Measurements from ENCODE around the gene SCN8A. TPM values are rescaled to one million over a fixed set of nuclear protein-coding genes. Genes with fewer than 3 reads are reported as not detected.

SCN8A gene
- total and polyA plus RNA-seq, 2 donors from 2014 or later: 0.34 to 1.4 TPM

DNA sequence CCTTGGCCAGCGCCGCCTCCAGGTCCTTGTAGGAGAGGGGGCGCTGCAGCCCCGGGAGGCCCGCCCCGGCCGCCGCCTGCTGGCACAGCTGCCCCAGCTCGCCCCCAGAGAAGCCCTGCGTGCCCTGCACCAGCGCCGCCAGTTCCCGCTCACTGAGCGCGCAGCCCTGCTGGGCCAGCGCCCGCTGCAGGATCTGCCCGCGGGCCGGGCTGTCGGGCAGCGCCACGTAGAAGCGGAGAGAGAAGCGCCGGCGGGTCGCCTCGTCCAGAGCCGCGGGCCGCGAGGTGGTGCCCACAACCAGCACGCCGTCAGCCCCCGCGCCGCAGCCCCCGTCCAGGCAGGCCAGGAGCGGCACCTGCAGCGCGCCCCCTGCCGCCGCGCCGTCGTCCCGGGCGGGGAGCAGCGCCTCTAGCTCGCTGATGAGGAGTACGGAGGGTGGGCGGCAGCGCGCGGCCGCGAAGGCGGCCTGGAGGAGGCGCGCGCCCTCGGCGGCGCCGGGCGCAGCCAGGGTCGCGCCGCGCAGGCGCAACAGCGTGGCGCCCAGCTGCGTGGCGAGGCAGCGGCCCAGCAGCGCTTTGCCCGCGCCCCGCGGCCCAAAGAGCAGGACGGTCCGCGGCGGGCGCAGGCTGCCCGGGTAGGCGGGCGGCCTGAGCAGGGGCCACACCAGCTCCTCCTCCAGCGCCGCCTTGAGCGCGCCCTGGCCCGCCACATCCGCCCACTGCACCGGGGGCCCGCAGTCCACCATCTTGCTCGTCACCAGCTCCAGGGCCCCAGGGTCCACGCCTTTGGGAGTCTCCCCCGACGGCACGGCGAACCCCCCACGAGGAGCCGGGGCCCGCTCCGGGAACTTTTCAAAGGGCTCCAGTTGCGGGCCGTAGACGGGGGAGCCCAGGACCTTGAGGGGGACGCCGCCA lies 229.8 kb downstream of the SCN8A start:
- no peaks in the 10 kb centered on the region for H3K9me3 ChIP-seq (ENCODE audit: control insufficient read depth in 2 of 3, insufficient read depth in 1 of 3, low read length in 3 of 3)
- no peak overlapping the region for H3K9ac ChIP-seq (ENCODE audit: low read length in 3 of 3)
- FAIRE-seq (no peak), DNase-seq (peak; percentile 86 to 93 (median 91))
- TF ChIP-seq, protein P1, sequence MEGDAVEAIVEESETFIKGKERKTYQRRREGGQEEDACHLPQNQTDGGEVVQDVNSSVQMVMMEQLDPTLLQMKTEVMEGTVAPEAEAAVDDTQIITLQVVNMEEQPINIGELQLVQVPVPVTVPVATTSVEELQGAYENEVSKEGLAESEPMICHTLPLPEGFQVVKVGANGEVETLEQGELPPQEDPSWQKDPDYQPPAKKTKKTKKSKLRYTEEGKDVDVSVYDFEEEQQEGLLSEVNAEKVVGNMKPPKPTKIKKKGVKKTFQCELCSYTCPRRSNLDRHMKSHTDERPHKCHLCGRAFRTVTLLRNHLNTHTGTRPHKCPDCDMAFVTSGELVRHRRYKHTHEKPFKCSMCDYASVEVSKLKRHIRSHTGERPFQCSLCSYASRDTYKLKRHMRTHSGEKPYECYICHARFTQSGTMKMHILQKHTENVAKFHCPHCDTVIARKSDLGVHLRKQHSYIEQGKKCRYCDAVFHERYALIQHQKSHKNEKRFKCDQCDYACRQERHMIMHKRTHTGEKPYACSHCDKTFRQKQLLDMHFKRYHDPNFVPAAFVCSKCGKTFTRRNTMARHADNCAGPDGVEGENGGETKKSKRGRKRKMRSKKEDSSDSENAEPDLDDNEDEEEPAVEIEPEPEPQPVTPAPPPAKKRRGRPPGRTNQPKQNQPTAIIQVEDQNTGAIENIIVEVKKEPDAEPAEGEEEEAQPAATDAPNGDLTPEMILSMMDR (IDR thresholded peaks at IDR 0.05; ENCODE audit: borderline replicate concordance, extremely low read depth, insufficient read depth): no peak
- no peaks in the 10 kb centered on the region for H3K36me3 ChIP-seq (ENCODE audit: control insufficient read depth in 2 of 3, insufficient read depth in 3 of 3, low read length in 3 of 3)
- H3K4me1 ChIP-seq (ENCODE audit: control insufficient read depth in 2 of 3, insufficient read depth in 2 of 3, low read depth in 1 of 3, low read length in 3 of 3): no peaks in the 10 kb centered on the region
- H3K27ac ChIP-seq (ENCODE audit: low read depth in 2 of 2, low read length in 2 of 2): no peak overlapping the region
- no peaks in the 10 kb centered on the region for H3K27me3 ChIP-seq (ENCODE audit: control insufficient read depth, insufficient read depth, low read length)
- intact Hi-C loops (cut with DNase I): no loop called here
- no peak overlapping the region for H3K4me3 ChIP-seq (ENCODE audit: low read length in 3 of 3)

DNA sequence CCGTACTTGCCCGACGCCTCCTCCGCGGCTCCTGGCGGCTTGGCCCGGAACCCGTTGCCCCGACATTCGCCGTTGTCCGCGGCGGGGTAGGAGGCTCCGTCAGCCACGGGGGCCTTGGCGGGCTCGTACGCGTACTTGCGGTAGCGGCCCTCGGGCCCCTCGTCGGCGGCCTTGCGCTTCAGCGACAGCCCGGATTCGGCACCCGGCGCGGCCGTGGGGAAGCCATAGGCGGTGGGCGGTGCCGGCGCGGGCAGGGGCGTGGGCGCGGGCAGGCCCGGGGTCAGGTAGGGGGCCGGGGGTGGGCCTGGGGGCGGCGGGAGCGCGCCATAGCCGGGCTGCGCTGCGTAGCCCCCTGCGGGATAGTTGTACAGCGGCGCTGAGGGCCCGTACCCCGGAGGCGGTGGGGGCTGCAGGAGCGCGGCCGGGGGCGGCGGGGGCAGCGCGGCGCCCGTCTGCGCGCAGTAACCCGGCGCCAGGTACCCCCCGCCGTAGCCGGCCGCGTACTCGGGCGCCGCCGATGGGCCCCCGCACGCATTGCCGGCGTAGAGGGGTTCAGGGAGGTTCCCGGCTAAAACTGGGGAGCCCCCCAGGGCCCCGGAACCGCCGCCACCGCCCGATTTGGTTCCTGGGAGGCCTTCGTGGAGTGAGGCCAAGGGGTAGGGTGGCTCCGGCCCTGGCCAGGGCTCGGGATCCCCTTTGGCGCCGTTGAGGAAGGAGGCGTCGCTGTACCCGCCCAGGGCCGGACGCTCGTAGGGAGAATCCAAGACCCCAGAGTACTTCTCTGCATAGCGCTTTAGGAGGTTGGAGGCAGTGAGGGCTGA lies 230.6 kb downstream of the SCN8A start:
- FAIRE-seq (no peak), DNase-seq (peak in 1 of 5 donors; percentile 77)
- Histone ChIP-seq H3K4me3 (ENCODE audit: low read length in 3 of 3) (no peak overlapping the region), H3K9ac (ENCODE audit: low read length in 3 of 3) (no peak overlapping the region), H3K9me3 (ENCODE audit: control insufficient read depth in 2 of 3, insufficient read depth in 1 of 3, low read length in 3 of 3) (no peaks in the 10 kb centered on the region), H3K27me3 (ENCODE audit: control insufficient read depth, insufficient read depth, low read length) (no peaks in the 10 kb centered on the region), H3K36me3 (ENCODE audit: control insufficient read depth in 2 of 3, insufficient read depth in 3 of 3, low read length in 3 of 3) (no peaks in the 10 kb centered on the region), H3K27ac (ENCODE audit: low read depth in 2 of 2, low read length in 2 of 2) (no peak overlapping the region), H3K4me1 (ENCODE audit: control insufficient read depth in 2 of 3, insufficient read depth in 2 of 3, low read depth in 1 of 3, low read length in 3 of 3) (no peaks in the 10 kb centered on the region)
- intact Hi-C loops (cut with DNase I): no loop called here
- TF ChIP-seq, protein P1 (IDR thresholded peaks at IDR 0.05; ENCODE audit: borderline replicate concordance, extremely low read depth, insufficient read depth): no peak

DNA sequence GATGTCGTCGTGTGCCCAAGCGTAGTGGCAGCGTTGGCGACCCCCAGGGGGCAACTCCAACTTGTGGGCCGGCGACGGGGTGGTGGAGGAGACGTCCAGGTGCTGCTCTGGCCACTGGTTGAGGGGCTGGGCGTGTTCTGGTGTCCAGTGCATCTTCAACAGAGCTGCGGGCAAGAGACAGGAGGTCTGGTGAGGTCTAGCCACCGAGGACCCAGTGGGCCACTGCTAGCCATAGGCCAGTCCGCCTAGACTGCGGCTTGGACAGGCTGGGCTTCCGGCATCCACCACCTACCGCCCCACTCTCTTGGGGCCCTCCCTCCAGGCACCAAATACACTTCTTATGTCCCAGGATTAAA lies 231.2 kb downstream of the SCN8A start:
- Histone ChIP-seq H3K27me3 (ENCODE audit: control insufficient read depth, insufficient read depth, low read length) (no peaks in the 10 kb centered on the region), H3K36me3 (ENCODE audit: control insufficient read depth in 2 of 3, insufficient read depth in 3 of 3, low read length in 3 of 3) (no peaks in the 10 kb centered on the region), H3K27ac (ENCODE audit: low read depth in 2 of 2, low read length in 2 of 2) (no peak overlapping the region), H3K9me3 (ENCODE audit: control insufficient read depth in 2 of 3, insufficient read depth in 1 of 3, low read length in 3 of 3) (no peaks in the 10 kb centered on the region), H3K4me3 (ENCODE audit: low read length in 3 of 3) (no peak overlapping the region), H3K9ac (ENCODE audit: low read length in 3 of 3) (no peak overlapping the region), H3K4me1 (ENCODE audit: control insufficient read depth in 2 of 3, insufficient read depth in 2 of 3, low read depth in 1 of 3, low read length in 3 of 3) (peaks cover 0 to 4% (median 0%) of the 10 kb centered on the region in 3 donors)
- DNase-seq (no peak), FAIRE-seq (no peak)
- TF ChIP-seq, protein P1 (IDR thresholded peaks at IDR 0.05; ENCODE audit: borderline replicate concordance, extremely low read depth, insufficient read depth): no peak
- intact Hi-C loops (cut with DNase I): no loop called here
